KG1 (cell line): ENCODE measurements around the gene GRIA3.

Experiments
- DNase-seq: peaks from one replicate; lab custom pipeline; 2025; lab: John Stamatoyannopoulos, UW

The GRIA3 gene

DNA sequence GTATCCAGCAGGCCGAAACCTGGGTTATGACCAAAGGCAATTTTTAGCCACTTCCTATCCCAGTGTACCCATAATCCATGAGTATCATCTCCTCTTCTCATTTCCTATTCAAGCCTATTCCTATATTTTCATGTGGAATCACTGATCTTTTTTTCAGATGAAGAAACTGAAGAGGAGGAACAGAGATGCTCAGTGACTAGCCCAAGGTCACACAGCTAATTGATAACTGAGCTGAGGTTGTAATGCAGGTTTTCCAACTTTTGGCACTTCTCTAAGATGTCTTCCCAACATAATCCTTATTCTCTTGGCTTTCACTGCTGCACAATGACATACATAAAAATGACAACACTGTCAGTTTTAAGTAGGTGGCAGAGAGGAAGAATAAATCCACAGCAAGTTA, 15.3 kb downstream of the GRIA3 start:
- no peak for DNase-seq

DNA sequence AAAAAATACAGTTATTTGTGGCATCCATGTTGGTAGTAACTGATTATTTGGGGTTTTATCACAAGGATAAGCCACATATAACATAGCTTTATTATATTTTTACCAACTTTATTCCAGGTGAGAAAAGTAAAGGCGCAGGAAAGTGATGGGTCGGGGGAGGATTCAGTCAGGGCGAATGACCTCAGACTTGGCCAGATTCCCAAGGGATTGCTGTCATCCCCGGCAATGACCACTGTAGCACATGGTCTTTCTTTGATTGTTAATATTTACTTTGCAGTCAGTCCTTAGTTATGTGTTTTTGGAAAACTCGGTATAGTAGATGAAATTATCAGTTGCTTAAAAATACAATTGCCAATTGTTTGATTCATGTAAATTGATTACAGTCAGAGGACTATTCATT, 17.6 kb downstream of the GRIA3 start:
- DNase-seq: no peak

GRCh38 chrX:123202523-123202922, 18.4 kb downstream of the GRIA3 start:
- DNase-seq: no peak

GRCh38 chrX:123203772-123204171, 19.7 kb downstream of the GRIA3 start:
- DNase-seq: no peak

DNA sequence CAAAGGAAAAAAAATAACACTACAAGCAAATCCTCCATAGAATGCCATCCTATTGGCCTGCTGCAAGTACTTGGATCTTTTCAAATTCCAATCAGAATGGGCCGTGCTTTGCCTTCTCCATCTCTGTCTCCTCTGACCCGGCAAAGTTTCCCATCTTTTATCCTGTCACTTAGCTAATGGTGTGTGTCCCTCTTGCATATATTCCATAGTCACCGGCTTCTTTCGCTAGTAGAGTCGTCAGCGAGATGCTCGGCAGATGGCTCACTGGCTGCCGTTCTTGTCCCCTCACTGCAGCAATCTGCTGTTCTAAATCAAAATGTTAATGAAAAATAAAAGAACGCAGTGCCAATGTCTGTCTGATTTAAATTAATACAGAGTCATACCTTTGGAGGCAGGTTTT, 22.1 kb downstream of the GRIA3 start:
- DNase-seq: no peak

DNA sequence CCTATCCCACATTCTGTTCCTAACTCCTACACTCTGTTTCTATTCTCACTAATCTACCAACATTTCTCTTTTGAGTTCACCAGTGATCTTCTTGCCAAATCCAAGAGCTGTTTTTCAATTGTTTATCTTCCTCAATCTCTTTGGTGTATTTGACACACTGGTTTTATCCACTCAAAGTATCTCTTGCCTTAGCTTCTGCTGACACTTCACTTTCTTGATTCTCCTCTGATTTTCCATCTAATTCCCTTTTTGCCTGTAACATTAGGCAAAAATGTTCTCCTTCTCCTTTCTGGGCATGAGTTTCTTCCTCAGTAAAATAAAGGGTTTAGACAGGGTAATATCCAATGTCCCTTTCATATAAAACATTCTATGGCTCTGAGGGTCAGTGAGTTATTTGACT, 26.2 kb downstream of the GRIA3 start:
- DNase-seq: no peak

DNA sequence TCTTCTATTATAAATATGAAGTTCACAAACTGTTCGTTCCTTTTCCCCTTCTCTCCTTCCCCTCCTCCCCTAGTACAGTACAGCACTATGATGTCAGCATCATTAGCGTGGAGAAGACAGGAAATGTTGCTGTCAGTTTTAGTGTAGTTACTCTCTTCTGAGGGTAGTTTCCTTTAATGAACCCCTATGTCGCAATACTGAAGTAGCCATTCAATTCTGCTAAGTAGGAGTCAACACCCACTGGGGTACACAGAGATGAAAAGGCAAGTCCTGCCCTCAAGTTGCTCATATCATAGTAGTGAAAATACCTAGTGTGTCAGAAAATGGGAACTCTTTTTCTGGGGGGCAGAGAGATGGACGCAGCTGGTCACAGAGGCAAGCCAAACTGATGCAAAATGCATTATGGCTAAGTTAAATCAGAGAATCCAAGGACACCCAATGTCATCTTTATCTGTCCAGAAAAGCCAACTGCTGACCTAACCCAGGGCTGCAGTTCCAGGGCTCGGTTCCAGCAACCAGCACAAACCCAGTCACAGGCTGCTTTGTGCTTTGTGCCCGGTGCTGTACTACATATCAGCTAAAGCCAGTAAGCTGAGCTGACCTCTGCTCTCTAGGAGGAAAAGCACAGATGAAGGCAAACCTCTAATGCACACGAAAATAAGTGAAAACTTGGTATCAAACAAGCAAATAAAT, 31.5 kb downstream of the GRIA3 start:
- DNase-seq: no peak

- no peak for DNase-seq
Observed at GRCh38 chrX:123217077-123217476, 33.0 kb downstream of the GRIA3 start.

- no peak for DNase-seq
Observed at GRCh38 chrX:123217728-123218127, 33.6 kb downstream of the GRIA3 start.

DNA sequence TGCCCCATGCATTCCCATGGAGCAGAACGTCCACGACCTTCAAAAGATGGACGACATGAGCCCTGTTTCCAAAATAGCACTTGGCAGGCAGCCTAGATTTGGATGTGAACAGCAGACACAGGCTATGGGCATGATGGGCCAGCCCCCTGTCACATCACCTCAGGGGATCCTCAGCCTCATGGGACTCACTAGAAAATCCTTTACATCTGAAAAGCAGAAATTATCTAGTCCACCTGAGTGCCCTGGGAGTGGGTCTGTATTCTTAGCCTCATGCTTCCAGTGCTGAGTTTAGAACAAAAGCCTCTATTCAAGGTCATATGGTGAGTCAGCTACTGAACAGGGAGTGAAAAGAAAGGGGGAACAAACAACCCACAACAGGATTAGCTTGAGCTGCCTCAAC, 35.8 kb downstream of the GRIA3 start:
- no peak for DNase-seq

- DNase-seq: no peak
Observed at GRCh38 chrX:123222920-123223319, 38.8 kb downstream of the GRIA3 start.

- DNase-seq: no peak
Observed at GRCh38 chrX:123223409-123223808, 39.3 kb downstream of the GRIA3 start.

GRCh38 chrX:123223859-123224258, 39.8 kb downstream of the GRIA3 start:
- DNase-seq: no peak

DNA sequence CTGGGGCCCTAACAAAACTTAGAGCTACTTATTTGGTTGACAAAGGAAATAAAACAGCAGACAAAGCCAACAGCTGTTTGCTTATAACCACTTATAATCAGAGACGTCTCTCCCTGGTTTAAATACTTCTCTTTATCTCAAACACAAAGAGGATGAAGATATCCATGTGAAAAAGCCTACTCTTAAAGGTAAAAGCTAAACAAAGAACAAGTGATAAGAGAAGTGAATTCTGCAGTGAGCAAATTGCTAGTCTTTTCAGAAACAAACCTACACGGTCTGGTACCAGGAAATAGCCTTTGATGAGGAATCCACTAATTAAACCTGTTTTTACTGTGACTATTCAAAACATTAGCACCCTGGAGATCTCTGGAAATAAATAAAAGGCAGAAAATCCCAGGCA, 46.7 kb downstream of the GRIA3 start:
- DNase-seq: no peak

DNA sequence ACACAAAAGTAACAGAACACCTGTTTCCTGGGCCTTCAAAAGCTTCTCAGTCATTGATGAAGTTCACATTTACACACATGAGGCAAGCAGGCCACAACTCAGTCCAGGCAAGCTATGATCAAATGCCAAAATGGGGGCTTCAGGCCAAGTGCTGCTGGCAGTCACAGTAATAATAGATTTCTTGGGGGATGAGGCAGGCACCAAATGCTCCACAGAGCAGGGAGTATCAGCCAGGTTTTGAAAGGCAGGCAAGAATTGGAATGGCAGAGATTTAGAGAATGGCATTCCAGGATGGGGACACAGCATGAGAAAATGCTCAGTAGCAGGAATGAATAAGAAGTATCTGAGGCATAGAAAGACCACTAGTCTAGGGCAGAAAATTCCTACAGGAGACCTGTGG, 52.8 kb downstream of the GRIA3 start:
- no peak for DNase-seq

DNA sequence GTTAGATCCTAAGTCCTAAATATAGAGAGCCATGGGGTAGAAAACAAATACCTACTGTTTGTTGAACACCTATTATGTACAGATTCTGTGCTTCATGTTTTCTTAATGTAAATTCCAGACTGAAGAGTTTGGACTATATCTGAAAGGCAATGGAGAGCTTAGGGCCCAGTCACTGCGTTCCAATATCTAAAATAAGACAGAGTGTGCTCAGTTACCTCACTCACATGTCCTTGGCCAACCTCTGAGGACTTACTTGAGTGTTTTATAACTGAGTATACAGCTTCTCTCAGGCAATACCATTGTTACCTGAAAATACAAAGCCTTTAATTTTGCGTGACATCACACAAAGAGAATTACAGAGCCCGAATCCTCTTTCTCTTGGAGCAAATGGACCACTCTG, 53.2 kb downstream of the GRIA3 start:
- DNase-seq: no peak

- DNase-seq: no peak
Observed at GRCh38 chrX:123254457-123254856, 70.4 kb downstream of the GRIA3 start.

- DNase-seq: no peak
Observed at GRCh38 chrX:123256378-123256777, 72.3 kb downstream of the GRIA3 start.

- no peak for DNase-seq
Observed at GRCh38 chrX:123260920-123261418, 76.9 kb downstream of the GRIA3 start.

- DNase-seq: no peak
Observed at GRCh38 chrX:123263270-123263669, 79.2 kb downstream of the GRIA3 start.

DNA sequence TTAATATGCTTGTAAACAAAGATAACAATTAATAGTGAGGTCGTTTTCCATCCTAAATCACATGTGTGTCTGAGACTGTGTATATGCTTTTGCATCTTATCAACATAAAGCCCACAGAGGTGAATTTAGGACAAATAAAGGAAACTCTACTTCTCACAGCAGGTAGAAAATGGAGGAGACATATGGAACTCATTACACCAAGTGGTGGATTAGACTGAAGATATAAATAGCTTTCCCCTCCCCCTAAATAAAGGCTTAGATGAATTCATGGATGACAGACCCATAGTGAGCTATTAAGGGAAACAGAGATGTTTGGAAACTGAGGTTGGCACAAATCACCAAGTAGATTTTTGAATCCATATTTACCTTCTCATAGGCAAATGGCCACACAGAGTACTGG, 79.7 kb downstream of the GRIA3 start:
- no peak for DNase-seq

GRCh38 chrX:123267220-123267619, 83.1 kb downstream of the GRIA3 start:
- DNase-seq: no peak

DNA sequence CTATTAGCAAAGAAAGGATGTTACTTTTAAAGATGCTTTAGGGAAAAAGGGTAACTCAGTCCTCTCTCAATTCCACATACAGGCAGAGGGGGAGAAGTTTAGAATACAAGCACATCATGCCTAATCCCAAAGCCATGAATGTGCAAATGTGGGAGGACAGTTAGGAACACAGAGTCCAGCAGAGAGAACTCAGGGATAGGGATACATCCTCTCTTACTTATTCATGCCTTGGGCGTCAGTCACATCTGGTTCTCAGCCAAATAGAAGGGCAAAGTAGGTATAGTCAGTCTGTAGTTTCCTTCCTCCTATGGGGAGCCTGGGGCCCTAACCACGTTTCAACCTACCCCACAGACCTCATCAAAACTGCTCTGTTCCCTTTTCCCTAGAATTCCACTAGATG, 87.8 kb downstream of the GRIA3 start:
- DNase-seq: no peak

DNA sequence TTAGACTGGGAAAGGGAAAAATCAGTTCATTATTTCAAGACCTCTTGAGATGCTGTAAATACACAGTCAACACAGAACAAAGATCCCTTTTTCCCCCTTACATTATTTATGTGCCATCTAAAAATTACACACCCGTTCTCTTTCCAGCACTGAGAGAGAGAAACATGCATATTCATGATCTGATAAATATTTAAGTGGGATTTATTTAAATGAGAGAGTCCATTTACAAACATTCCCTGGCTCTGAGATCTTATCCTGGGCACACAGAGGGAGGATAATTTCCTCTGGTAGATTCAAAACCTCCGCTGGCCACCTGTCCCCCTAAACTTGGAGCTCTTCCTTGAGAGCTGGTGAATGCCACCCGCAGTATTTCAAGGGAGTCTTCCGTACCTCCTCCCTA, 88.6 kb downstream of the GRIA3 start:
- DNase-seq: no peak
